Measurements from ENCODE around the gene PRAMEF17.
A peak's percentile ranks its signal among the peaks of the same experiment; 100 is the strongest.
"Not testable (repeated sequence)": the region's sequence is repeated elsewhere in the genome, so short reads cannot be mapped to it uniquely, and the experiment has no call there.

The PRAMEF17 gene

DNA sequence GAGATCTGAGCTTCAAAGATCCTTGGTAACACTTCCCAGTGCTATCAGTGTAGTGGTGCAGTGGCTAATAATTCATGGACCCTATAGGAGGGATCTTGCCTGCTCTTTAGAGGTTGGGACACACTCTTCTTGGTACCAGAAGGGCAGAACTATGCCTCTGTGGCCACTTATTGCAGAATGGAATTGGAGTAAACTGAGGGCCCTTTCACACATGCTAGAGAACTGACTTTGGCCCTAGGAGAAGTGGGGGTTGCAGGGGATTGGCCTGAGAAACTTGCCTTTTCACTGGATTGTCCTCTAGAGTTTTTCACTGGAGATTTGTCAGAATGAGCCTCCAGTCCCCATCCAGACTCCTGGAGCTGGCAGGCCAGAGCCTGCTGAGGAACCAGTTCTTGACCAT, at the start of gene PRAMEF17:
Gene PRAMEF17 (plus strand): TSS at position 301 of the 400 bp plus-strand sequence. CDS start 26 bp downstream, at position 327.
- not testable (repeated sequence) for DNase-seq

GRCh38 chr1:13342496-13342895, 46.9 kb upstream of the PRAMEF17 start:
- not testable (repeated sequence) for DNase-seq

GRCh38 chr1:13347034-13347433, 42.4 kb upstream of the PRAMEF17 start, which contains the start of gene PRAMEF14:
TSS of gene PRAMEF14 (minus strand) at chr1:13347134. CDS start at chr1:13345314, 1,820 bp downstream.
- not testable (repeated sequence) for DNase-seq

DNA sequence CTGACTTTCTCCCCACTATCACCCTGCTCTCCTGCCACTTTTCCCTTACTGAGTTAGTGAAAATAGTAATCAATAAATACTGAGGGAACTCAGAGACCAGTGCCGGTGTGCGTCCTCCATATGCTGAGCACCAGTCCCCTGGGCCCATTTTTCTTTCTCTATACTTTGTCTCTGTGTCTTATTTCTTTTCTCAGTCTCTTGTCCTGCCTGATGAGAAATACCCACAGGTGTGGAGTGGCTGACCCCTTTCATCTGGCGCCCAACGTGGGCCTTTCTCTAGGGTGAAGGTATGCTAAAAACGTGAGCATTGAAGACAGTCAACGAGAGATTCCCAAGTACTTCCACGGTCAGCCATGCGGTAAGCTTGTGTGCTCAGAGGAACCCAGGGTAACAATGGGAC, 36.0 kb upstream of the PRAMEF17 start:
- DNase-seq: not testable (repeated sequence)

- not testable (repeated sequence) for DNase-seq
Observed at GRCh38 chr1:13354475-13354874, 35.0 kb upstream of the PRAMEF17 start.

- peak; percentile 15 to 62 (median 56) for DNase-seq
Observed at GRCh38 chr1:13356774-13357173, 32.7 kb upstream of the PRAMEF17 start.

- DNase-seq: not testable (repeated sequence)
Observed at GRCh38 chr1:13362364-13362763, 27.1 kb upstream of the PRAMEF17 start.

GRCh38 chr1:13364928-13365327, 24.5 kb upstream of the PRAMEF17 start:
- not testable (repeated sequence) for DNase-seq

GRCh38 chr1:13366536-13366935, 22.9 kb upstream of the PRAMEF17 start:
- DNase-seq: not testable (repeated sequence)

DNA sequence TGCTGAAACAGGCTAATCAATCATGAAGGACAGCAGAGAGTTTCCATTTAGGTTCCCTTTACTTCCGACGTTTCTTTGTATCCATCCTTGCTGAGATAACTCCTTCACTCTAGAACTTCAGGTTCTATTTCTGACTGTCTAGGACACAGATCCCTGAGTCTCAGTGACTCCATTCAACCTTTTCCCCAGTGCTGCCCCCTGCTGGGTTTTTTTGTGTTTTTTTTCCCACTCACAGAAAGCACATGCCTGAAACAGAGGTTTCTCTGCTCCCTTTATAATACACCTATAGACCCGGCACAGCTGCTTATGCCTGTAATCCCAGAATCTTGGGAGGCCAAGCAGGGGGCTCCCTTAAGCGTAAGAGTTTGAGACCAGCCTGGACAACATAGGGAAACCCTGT, 20.9 kb upstream of the PRAMEF17 start:
- peak in 1 of 3 experiments; percentile 10 for DNase-seq

DNA sequence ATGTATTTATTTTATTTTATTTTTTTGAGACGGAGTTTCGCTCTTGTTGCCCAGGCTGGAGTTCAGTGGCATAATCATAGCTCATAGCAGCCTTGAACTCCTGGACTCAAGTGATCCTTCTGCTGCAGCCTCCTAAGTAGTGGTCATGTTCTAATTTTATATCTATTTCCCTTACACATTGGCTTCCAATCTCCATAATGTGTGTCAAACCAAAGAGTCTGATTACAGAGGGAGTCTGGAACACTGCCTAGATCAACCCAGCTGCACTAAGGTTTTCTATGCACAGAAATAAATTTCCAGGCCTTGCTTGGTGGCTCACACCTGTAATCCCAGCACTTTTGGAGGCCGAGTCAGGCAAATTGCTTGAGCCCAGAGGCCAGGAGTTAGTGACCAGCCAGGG, 10.4 kb upstream of the PRAMEF17 start:
- not testable (repeated sequence) for DNase-seq

DNA sequence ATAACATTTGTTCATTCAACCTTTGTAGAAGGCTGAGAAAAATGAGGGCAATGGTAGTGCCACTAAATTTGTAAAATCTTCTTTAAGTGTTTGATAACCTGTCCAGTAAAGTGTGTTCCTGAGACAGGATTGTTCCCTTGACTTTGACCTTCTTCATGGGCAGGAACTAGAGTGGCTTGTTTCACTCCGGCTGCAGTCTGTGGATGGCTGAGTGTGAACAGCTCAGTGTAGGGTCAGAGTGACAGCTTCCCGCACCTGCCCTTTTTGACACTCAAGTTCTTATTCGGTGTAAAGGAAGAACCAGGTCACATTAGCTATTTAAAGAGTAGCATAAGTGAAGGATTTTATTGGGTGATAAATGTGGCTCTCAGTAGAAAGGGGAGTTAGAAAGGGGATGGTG, 9.1 kb upstream of the PRAMEF17 start:
- DNase-seq: not testable (repeated sequence)

- not testable (repeated sequence) for DNase-seq
Observed at GRCh38 chr1:13393004-13393403, 3.6 kb downstream of the PRAMEF17 start.

GRCh38 chr1:13394761-13395160, 5.3 kb downstream of the PRAMEF17 start:
- not testable (repeated sequence) for DNase-seq

- DNase-seq: not testable (repeated sequence)
Observed at GRCh38 chr1:13395311-13395710, 5.9 kb downstream of the PRAMEF17 start.

DNA sequence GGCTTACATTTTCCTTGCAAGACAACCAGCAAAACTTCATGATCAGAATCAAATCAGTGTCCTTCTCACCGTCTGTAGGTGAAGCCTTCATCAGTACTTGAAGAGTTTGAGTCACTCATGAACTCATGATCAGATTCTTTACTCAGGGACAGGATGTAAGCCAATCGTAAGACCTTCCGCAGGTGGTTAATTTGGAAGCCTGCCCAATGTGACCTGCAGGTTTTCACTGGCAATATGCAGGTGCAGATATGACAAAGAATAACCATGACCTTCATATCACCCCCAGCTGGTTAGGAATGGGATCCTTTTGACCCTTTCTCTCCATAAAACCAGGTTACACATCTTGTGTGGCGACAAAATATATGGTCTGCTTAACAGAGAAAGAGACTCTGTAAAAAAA, 18.4 kb downstream of the PRAMEF17 start:
- DNase-seq: no peak

- DNase-seq: not testable (repeated sequence)
Observed at GRCh38 chr1:13410150-13410549, 20.7 kb downstream of the PRAMEF17 start, which contains the start of gene PRAMEF20. TSS of gene PRAMEF20 (plus strand) at chr1:13410450. CDS start at chr1:13416355, 5,905 bp downstream.

DNA sequence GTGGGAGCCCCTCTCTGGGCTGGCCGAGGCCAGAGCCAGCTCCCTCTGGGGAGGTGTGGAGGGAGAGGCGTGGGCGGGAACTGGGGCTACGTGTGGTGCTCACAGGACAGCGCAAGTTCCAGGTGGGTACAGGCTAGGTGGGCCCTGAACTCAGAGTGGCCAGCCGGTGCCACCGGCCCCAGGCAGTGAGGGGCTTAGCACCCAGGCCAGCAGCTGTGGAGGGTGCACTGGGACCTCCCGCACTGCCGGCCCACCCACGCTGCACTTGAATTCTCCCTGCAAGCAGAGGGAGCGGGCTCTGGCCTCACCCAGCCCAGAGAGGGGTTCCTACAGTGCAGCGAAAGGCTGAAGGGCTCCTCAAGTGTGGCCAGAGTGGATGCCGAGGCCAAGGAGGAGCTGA, 41.1 kb downstream of the PRAMEF17 start:
- DNase-seq: no peak

DNA sequence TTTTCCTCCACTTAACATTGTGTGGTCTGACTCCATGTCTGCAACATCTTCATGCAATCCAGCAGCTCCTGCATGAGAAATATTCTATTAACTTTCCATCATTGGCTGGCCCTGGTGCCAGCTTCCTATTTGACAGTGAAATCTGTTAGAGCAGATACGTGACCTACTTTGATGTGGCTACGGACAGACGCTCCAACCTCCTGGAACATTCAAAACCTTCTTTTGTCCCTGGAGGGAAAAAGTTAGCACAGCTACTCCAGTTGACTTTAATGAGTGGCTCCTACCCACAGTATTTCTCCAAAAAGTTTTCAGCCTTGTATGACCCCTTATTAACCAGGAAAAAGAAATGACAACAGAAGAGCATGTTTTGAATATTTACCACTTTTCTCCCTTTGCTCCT, 42.8 kb downstream of the PRAMEF17 start:
- DNase-seq: no peak

DNA sequence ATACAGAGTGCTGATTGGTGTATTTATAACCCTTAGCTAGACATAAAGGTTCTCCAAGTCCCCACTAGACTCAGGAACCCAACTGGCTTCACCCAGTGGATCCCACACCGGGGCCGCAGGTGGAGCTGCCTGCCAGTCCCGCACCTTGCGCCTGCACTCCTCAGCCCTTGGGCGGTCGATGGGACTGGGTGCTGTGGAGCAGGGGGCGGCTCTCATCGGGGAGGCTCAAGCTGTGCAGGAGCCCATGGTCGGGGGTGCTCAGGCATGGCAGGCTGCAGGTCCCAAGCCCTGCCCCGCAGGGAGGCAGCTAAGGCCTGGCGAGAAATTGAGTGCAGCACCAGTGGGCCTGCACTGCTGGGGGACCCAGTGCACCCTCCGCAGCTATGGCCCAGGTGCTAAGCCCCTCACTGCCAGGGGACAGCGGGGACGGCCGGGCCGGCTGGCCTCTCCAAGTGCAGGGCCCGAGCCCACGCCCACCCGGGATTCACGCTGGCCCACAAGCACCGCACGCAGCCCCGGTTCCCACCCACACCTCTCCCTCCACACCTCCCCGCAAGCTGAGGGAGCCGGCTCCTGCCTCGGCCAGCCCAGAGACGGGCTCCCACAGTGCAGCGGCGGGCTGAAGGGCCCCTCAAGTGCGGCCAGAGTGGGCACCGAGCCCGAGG, 44.4 kb downstream of the PRAMEF17 start:
- not testable (repeated sequence) for DNase-seq

DNA sequence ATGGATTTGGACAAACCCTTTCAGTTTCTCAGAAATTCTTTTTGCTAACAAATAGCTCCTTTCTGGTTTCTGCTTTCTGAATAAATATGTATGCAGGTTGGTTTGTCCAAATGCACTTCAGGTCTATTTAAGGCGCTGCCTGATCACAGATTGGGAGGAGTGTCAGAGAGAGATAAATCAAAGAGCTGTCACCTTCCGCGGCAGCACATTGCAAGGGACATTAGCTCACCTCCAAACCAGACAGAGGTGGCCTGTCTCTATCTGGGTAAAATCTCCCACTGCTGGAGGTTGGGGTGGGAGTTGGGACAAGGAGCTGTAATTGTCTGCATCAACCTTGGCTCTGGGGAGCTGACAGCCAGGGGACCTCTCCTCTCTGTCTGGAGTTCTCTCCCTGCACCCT, 46.0 kb downstream of the PRAMEF17 start:
- peak in 1 of 3 experiments; percentile 1 for DNase-seq

- DNase-seq: not testable (repeated sequence)
Observed at GRCh38 chr1:13439104-13439783, 49.8 kb downstream of the PRAMEF17 start.

Measured in NCI-H1417 (cell line).